Measurements from ENCODE around the gene GTF3C5.

- TF ChIP-seq MTA1 (IDR thresholded peaks at IDR 0.05; ENCODE audit: borderline replicate concordance) = no peak
- TF ChIP-seq, protein P1, sequence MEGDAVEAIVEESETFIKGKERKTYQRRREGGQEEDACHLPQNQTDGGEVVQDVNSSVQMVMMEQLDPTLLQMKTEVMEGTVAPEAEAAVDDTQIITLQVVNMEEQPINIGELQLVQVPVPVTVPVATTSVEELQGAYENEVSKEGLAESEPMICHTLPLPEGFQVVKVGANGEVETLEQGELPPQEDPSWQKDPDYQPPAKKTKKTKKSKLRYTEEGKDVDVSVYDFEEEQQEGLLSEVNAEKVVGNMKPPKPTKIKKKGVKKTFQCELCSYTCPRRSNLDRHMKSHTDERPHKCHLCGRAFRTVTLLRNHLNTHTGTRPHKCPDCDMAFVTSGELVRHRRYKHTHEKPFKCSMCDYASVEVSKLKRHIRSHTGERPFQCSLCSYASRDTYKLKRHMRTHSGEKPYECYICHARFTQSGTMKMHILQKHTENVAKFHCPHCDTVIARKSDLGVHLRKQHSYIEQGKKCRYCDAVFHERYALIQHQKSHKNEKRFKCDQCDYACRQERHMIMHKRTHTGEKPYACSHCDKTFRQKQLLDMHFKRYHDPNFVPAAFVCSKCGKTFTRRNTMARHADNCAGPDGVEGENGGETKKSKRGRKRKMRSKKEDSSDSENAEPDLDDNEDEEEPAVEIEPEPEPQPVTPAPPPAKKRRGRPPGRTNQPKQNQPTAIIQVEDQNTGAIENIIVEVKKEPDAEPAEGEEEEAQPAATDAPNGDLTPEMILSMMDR (IDR thresholded peaks at IDR 0.05 in 2 of 3, conservative IDR thresholded peaks at IDR 0.05 in 1 of 3; ENCODE audit: insufficient read depth in 2 of 3, low read depth in 1 of 3, low read length in 3 of 3) = no peak
- TF ChIP-seq CEBPB (tag; IDR thresholded peaks at IDR 0.05) = no peak
Observed at GRCh38 chr9:133078486-133078885, 47.7 kb downstream of the GTF3C5 start.
